ENCODE results near the gene AIP.
"Not testable (repeated sequence)": the region's sequence is repeated elsewhere in the genome, so short reads cannot be mapped to it uniquely, and the experiment has no call there.

The AIP gene

DNA sequence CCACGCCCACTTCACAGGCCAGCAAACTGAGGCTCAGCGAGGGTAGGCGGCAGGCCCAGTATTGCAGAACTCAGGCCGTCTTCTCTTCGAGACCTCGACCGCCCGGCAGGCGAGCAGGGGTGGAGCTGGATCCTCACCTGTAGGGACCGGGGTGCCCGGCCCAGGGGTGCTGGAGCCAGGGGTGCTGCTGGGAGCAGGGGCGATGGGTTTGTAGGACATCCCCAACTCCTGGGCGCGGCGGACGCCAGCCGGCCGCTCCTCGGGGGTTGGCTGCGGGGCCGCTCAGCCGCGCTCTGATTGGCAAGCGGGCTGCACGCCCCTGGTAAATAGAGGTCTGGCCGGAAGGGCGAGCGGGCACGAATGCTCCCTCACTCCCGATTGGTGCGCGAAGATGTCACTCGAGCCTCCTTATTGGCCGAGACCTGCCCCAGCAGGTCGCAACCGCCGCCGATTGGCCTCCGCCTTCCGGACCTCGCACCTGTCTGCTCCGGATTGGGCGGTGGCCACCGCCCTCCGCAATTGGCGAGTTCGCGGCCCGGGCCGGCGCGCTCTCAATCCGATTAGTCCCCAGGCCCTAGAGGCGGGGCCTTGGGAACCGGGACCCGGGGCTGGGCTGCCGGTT is 25.1 kb downstream of the AIP start, which contains the start of gene CDK2AP2:
TSS of gene CDK2AP2 (minus strand) at position 299 of the 622 bp plus-strand sequence. CDS start at position 219, 80 bp downstream.
- FAIRE-seq, result peak; percentile 72

DNA sequence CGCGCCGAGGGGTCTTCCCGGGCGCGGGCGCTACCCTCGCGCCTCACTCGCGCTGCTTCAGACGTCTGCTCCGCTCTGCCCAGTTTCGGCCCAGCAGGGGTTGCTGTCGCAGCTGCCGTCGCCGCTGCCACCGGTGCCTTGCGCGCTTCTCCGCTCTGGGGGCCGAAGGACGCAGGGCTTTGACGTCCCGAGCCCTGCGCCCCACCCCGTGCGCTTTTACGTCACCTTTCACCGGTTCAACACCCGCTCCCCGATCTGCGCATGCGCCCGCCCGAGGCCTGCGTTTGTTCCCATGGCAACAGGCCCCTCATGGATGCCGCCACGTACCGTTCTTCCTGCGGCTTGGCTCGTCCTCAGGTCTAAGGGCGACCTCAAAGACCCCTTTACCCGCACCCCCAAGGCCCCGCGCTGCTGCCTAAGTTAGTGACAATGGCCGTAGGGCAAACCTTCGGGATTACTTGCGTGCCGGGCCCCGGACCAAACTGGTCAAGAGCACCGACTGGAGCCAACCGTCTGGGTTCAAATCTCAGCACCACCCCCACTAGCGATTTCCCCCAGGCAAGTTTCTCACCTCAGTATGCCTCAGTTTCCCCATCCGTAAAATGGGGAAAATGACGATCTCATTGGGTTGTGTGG is 25.8 kb downstream of the AIP start:
- FAIRE-seq, result no peak

DNA sequence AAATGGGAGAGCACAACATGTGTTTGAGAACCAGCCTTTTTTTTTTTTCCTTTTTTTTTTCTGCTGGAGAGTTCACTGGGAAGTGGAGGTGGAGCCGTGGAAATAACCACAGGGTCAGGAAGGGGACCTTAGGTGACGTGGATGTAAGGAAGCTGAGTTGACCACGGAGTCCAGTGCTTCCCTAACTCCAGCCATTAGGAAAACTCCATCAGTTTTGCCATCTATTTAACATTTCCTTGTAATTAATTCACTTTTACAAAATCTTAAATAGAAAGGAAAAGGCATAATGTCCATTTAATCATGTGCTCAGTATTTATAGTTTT is 27.2 kb downstream of the AIP start:
- FAIRE-seq, result no peak

DNA sequence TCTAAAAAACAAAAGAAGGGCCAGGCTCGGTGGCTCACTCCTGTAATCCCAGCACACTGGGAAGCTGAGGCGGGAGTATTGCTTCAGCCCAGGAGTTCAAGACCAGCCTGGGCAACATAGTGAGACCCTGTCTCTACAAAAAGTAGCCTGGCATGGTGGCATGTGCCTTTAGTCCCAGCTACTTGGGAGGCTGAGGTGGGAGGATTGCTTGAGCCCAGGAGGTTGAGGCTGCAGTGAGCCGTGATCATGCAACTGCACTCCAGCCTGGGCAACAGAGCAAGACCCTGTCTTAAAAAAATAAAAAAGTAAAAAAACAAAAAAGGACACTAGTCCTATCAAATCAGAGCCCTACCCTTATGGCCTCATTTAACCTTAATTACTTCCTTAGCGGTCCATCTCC is 28.7 kb downstream of the AIP start:
- FAIRE-seq, result not testable (repeated sequence)

DNA sequence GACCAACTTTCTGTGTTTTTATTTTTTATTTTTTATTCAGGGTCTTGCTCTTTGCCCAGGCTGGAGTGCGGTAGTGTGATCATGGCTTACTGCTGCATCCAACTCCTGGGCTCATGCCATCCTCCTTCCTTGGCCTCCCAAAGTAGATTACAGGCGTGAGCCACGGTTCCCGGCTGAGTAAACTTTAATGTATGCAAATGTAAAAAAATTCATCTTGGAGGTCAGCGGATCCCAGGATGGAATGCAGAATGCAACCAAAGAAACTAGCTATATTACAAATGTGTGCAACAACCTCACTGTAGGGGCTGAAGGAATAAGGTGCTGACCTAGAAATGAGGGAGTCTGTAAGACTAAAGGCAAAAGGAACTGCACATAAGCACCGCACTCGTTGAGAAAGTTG is 31.3 kb downstream of the AIP start:
- FAIRE-seq, result no peak

DNA sequence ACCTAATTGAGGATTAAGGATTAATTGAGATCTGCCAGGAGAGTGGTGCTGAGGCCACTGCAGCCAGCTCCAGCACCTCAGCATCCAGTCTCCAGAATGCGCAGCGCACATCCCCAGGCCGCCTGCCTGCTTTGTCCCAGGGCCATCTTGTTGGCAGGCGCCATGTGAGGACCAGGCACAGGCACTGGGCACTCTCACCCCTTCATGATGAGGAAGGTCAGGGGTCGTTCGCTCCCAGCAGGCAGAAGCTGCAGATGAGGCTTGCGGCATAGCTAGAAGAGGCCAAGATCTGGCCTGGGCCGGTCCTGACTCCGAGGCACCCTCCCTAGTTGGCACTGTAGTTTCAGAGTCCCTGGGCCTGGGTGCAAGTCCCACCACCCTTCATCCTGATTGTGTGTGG is 34.0 kb downstream of the AIP start:
- no peak for FAIRE-seq

DNA sequence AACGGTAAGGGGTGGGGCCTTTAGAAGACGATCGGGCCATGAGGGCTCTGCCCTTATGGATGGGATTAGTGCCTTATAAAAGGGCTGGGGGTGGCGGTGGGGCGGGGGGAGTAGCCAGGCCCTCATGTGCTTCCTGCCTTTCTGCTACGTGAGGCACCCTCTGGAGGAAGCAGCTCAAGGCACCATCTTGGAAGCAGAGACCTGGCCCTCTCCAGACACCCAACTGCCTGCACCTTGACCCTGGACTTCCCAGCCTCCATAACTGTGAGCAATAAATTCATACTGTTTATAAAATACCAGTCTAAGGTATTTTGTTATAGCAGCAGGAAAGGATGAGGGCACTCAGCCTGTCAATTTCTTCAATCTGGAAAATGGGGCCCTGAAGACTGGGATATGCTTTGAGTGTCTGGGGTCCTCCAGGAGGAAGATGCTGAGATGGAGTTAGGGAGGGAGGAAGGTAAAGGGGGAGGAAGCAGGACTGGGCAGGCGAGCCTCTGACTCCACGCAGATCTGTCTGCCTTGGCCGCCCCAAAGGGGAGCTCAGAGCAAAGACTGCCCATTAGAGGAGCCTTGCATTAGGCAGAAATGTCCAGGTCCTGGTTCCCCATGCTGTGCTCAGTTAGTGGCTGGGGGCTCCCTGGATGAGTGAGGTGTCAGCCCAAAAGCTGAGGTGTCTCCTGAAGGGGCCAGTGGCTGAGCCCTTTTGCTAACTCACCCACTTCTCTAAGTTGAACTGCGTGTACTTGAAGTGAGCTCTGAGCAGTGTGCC is 35.1 kb downstream of the AIP start:
- no peak for FAIRE-seq

DNA sequence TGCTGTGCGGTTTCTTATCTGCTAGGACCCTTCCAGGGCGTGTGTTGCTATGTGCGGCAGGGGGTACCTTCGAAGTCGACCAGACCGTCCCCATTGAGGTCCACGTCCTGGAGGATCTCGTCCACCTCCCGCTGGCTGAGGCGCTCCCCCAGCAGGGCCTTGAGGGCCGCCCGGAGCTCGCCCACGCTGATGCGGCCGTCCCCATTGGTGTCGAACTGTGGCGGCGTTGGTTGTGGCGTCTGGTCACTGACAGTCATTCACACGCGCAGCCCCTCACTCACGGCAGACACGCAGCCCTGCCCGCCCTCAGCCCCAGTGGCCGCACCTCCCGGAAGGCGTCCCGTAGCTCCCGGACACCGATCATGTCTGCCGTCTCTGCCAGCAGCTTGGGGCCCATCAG is 36.9 kb downstream of the AIP start:
- FAIRE-seq, result no peak

DNA sequence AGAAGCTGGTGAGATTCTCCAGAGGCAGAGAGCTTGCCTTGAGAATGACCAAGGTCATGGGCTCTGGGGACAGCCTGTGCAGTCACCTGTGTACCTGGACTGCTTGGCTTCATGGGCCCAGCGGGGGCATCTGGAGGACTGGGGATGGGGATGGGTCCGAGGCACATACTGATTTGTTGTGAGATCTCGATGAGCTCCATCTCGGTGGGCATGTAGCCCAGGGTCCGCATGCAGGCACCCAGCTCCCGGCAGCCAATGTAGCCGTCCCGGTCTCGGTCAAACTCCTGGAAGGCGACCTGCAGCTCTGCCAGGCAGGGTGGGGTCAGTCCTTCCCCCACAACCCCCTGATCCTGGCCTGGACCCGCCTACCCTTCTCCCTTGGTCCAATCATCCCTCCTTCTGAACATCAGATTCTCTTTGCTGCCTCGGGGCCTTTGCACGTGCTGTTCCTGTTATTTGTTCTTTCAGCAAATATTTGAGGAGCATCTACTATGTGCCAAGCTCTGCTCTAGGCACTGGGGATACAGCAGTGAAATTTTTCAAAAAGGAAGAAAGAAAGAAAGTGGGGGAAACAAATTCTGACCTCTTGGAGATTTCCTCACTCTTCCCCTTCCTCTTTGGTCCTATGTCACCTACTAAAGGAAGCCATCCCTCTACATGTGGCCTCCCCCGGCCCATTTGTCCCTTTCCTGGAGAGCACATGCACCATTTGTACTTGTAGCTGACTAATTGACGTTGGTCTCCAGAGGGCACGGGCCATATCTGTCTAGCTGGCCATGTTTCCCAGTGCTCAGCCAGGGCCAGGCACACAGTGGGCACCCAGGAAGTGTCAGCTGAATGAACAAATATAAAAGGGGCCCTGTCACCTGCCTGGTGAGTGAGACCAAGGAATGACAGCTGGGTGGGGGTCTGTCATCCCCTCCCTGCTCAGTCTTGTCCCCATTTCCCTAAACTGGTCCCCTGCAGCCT is 38.3 kb downstream of the AIP start:
- no peak for FAIRE-seq

DNA sequence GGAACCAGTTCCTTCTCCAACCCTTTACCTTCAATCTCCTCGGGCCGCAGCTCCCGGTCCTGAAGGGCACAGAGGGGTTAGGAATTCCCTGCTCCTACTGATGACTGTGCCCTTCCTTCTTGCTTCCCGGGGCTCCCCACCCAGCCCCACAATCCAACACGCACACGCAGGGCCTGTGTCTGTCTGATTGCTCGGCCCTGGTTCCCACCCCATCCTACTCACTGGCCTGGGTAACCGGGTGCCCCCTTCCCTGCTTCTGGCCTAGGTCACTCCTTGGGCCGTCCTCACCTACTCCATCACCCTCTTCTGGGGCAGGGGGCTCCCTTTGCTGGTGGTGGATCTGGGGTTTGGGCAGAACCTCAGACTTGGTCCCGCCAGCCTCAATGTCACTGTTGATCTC is 39.1 kb downstream of the AIP start:
- no peak for FAIRE-seq

DNA sequence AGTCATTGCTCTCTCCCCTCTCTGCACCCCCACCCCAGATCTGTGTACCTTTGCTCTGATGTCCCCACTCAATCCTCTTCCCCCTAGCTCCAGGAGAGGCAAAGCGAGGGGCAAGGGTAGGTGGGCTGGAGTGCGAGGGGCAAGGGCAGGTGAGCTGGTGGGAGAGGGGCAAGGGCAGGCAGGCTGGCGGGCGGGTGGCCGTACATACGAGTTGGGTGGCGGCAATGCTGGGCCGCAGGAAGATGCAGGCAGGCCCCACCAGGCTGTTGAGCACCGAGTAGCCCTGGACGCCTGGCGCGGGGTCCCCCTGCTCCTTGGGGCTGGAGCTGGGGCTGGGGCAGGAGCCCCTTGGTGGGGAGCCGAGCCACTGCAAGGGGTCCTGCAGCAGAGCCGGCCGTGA is 39.5 kb downstream of the AIP start:
- no peak for FAIRE-seq

DNA sequence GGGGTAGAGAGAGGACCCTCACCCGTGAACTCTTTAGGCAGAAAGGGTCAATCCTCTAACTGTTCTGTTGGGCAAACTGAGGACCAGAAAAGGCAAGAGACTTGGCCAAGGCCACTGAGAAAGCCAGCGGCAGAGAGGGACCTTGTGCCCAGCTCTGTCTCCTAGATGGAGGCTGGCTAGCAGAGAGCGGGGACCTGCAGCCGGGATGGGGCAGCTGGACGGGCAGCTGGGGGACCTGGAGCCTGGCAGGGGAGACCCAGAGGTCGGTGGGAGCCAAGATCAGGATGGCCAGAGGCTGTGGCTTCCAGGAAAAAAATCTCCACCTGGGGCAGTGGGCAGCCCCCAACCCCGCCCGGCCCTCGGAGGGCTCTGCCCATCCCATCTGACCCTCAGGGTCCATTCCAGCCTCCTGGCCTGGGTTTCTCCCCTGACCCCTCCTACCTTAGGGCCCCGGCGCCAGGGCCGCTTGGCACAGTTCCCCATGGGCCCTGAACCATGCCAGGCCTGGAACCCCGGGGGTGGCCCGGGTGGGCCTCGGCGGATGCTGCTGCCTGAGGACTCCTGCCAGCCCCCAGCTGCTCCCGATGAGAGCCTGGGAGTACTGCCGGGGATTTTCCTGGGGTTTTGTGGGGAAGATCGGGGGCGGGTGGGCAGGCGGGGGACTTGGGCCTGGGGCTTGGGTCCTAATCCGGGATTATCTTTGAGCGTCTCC is 40.2 kb downstream of the AIP start, which contains the start of gene CABP2:
TSS of gene CABP2 (minus strand) at position 603 of the 712 bp plus-strand sequence. CDS start at position 483, 120 bp downstream.
- no peak for FAIRE-seq

DNA sequence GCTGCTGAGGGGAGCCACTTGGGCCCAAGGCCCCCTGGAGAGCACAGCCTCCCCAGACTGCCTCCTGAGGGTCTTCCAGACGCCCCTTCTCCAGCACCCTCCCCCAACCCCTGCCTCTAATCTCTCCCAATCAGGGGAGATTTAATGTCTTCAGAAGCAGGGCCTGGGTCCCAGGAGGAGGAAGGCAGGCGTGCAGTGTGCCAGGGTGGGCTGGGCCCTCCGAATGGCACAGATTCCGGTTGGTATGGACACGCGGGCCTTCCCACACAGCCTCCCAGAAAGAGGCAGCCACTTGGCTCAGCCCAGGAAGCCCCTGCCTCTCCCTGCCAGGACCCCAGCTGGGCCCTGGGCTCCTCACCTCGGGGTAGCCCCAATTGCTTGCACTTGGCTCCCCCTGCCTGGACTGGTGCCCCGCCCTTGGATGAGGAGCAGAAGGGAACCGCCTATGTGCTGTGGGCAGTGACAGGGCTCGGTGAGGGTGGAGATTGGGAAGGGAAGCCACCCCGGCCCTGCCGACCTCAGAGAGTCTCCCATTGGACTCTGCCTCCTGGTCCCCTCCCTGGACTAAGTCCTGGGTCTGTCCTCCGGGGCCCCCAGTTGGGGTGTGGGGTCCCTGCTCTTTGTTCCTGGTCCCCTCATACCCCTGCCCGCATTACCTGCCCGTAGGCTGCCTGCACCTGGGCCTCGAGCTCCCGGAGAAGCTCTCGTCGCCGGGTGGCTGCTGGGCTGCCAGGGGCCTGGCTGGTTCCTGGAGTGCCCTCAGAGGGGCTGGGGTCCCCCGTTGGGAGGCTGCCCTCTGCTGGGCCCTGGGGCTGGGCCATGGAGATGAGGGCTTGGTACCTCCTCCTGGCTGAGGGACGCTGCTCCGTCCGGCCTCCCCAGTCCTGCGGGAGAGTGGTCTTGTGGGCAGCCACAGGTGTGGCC is 41.0 kb downstream of the AIP start:
- no peak for FAIRE-seq

DNA sequence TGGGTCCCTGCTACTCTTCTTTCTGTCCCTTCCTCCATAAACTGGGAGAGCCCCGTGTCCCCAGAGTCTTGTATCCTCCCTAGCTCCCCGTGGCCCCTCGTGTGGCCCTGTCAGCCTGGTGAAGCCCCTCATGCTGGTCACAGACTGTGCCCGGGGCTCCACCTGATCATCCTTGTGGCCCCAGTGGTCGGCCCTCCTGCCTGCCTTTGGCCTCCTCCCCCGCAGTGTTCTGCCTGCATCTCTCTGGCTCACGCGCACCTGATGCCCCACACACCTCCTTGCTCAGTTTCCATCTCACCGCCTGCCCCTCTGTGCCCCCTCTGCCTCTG is 41.6 kb downstream of the AIP start:
- FAIRE-seq, result no peak

DNA sequence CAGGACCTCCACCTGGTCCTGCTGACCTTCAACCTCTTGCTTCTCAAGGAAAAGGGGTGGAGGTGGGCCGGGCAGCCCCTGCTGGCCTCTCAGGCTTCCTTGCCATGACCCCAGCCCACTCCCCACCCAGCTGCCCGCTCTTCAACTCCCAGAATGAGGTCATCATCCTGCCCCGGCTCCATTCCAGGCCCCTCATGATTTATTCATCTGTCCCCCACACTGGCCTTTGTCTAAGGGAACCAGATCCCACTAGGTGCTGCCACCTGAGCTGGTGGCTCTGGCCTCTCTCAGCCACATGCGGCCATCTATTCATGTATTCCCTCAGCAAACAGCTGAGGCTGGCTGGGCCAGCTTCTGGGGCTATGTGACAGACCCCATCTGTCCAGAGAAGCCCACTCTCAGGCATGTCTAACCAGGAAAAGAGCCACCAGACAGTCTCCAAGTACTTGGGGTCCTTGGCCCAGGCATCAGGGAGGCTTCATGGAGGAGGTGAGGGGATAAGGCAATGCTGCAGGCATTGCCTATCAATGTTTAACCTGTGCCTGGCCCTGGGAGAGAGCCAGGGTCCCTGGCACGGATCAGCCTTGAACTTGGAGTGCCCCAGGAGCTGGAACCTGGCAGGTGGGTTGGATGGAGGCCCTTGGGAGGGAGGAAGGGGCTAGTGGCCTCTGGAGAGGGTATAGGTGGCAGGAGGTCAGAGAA is 42.6 kb downstream of the AIP start:
- FAIRE-seq, result no peak

DNA sequence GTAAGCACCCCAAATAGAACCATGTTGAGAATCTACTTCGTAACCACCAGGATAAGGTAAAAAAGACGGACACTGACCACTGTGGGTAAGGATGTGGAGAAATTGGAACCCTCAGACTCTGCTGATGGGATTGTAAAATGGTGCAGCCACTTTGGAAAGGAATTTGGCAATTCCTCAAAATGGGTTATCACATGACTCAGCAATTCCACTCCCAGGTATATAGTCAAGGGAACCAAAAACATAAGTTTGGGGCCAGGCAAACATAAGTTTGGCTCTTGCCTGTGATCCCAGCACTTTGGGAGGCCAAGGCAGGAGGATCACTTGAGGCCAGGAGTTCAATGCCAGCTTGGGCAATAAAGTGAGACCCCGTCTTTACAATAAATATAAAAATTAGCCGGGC is 45.5 kb downstream of the AIP start:
- FAIRE-seq, result no peak

DNA sequence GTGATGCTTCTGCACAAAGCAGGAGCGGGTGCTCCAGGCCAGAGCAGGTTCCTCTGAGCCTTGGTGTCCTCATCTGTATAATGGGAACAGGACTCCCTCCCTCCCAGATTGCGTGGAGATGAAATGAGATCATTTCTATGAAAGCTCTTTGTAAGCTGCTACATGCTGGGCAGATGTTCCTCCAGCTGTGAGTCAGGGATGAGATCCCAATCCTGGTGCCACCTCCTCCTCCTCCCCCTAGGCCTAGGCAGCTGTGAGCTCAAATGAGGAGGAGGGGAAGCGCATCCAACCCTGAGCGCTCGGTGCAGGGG is 47.4 kb downstream of the AIP start:
- no peak for FAIRE-seq

DNA sequence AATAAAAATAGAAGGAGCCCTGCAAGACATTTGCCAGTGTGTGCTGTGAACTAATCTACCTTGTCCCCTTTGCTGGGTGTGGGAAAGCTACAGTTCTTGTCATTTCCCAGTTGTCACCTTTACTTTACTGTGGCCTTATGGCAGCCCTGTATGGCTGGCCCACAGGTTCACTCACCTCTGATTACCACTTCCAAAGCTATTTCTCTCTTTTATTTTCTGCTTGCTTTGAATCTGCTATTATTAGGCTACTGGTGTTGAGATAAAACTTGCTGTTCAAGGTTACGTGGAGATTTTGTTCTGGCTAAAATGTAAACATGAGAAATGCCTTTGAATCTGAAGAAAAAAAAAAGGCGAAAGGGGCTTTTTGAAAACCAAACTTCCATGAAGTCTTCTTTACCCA is 50.1 kb downstream of the AIP start:
- FAIRE-seq, result no peak

DNA sequence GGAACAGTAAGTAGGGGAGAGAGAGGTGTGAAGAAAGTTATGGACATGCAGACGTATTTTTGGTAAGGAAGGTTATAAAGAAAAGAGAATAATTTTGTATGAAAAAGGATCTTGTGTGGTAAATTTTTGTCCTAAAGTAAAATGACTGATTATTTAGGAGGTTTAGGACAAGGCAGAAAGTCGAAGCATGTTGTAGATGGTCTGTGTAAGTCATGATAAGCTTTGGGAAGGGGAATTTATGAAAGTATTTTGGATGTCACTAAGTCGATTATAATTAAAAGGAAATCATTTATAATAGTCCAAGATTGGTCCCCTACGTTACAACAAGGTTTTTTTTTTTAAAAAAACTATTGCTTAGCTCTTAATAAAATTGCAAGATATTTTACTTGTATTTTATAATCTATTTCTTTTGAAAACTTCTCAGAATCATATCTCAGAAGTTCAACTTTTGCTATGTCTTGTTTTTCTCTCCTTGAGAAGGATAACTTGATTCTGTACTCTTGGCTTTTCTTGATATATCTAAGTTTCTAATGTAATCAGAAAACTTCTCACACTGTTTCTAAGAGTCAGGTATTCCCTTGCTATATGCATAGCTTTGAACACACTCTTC is 51.3 kb downstream of the AIP start:
- FAIRE-seq, result no peak

DNA sequence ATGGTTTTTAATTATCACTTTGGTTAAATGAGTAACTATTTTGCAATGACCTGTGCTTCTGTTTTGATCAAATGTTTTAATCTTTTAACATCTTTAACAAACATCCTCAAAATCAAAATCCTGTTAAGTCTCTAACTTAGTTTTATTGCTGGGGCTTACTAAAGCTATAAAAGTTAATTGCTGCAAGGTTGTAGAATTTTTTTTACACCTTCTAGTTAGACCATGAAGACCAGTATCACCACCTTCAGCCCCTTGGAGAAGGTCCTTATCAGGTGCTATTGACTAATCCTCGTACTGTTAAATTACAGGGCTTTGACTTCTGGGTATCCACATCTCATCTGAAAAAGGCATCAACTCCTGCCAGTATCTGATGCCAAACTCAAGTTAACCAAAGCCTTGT is 52.7 kb downstream of the AIP start:
- FAIRE-seq, result no peak
